ENCODE results near the gene KRTAP10-2. TPM values are rescaled to one million over a fixed set of nuclear protein-coding genes. Genes with fewer than 3 reads are reported as not detected.

The KRTAP10-2 gene
- total RNA-seq, 1 experiment from 2014 or later: not detected

- DNase-seq (ENCODE audit: low read depth): no peak
These were observed 23.9 kb downstream of the KRTAP10-2 start for GRCh38 chr21:44527156-44527982.

DNA sequence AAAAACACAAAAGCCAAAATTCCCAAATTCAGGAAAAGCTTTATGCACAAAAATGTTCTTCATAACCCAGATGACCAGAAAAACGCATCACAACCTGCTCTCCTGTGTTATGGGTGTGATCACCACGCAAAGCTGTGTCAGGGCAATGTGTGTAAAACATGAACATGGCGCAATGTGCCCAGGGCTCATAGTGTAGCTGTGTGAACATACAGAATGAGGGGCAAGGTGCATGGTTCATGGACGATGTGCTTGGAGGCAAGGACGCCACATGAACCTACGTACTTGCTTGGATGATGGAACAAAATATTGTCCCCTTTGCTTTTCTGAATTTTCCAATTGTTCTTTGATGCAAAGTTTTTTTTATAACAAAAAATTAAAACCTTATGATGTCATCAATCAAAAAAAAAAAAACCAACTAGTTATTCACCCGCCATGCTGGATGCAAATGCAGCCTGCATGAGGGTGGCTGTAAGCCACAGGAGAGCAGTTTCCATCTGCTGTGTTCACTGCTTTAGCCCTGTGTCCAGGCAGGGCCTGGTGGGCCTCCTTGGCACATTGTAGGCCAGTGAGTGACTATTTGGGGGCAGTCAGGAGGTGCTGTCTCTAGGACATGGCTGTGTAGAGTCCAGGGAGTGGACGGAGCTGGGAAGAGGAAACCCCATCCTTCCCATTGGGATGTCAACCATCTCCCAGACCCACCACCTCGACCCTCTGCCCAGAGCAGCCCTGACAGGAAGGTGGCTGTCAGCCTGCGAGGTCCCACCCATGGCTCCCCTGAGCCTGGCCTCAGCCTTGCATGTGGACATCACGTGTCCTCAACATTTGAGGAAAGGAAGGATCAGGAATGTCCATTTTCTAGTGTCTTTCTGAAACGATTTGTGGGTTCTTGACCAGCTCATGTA, 25.0 kb downstream of the KRTAP10-2 start:
- DNase-seq (ENCODE audit: low read depth): no peak

DNA sequence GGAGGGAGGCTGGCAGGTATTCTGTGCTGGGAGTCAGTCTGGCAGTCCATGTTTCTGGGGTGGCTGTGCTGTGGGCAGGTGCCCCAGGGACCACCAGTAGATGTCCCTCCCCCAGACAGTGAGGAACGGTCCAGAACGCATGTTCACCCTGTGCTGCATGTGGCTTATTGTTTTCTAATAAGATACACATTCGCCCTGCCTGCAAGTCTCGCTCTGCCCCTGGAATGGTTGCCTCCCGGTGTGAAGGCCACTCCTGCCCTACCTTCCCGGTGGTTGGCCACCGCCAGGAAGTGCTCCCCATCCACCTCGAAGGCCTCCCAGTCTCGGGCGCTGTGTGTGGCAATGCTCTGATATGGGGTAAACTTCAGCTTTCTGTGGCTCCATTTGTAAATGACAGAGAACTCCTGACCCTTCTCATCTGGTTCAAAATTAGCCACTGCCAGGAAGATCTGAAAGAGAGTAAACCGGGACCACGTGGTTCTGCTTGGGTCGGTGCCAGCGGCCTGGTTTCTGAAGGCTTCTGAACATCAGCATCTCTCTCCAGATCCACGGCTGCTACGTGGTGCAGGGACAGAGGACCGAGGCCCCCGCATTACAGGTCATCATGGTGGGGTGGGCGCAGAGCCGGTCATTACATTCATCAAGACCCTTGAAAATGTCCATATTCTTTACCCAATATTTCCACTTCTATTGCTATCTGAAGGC, 25.8 kb downstream of the KRTAP10-2 start:
- no peak for DNase-seq (ENCODE audit: low read depth)

DNA sequence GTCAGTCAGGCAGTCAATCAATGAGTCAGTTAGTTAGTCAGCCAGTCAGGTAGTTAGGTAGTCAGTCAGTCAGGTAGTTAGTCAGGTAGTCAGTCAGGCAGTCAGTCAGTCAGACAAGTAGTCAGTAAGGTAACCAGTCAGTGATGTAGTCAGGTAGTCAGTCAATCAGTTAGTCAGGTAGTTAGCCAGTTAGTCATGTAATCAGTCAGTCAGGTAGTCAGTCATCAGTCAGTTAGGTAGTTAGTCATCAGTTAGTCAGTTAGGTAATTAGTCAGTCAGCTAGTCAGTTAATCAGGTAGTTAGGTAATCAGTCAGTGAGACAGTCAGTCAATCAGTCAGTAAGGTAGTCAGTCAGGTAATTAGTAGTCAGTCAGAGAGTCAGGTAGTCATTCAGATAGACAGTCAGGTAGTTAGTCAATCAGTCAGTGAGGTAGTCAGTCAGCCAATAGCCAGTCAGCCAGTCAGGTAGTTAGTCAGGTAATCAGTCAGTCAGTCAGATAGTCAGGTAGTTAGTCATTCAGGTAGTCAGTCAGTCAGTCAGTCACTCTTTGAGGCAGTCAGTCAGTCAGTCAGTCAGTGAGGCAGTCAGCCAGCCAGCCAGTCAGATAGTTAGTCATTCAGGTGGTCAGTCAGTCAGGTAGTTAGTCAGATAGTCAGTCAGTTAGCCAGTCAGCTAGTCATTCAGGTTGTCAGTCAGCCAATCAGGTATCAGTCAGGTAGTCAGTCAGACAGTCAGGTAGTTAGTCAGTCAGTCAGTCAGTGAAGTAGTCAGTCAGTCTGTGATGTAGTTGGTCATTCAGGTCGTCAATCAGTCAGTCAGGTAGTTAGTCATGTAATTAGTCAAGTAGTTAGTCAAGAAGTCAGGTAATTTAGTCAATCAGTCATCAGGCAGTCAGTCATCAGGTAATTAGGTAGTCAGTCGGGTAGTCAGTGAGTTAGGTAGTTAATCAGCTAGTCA, 26.6 kb downstream of the KRTAP10-2 start:
- no peak for DNase-seq (ENCODE audit: low read depth)

GRCh38 chr21:44523567-44524413, 27.5 kb downstream of the KRTAP10-2 start:
- no peak for DNase-seq (ENCODE audit: low read depth)

DNA sequence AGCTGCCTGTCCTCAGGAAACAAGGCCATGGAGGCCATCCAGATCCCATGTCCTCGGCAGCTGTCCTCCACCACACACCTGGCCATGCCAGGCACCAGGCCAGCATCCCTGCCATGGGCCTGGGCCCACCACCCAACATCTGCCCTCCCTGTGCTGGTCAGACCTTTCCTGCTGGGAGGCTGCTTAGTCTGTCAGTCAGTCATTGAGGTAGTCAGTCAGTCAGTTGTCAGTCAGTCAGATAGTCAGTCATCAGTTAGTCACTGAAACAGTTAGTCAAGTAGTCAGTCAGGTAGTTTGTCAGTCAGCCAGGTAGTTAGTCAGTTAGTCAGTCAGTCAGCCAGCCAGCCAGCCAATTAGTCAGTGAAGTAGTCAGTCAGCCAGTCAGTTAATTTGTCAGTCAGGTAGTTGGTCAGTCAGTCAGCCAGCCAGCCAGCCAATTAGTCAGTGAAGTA, 28.5 kb downstream of the KRTAP10-2 start:
- DNase-seq (ENCODE audit: low read depth): no peak

GRCh38 chr21:44521928-44522752, 29.2 kb downstream of the KRTAP10-2 start:
- DNase-seq (ENCODE audit: low read depth): no peak

DNA sequence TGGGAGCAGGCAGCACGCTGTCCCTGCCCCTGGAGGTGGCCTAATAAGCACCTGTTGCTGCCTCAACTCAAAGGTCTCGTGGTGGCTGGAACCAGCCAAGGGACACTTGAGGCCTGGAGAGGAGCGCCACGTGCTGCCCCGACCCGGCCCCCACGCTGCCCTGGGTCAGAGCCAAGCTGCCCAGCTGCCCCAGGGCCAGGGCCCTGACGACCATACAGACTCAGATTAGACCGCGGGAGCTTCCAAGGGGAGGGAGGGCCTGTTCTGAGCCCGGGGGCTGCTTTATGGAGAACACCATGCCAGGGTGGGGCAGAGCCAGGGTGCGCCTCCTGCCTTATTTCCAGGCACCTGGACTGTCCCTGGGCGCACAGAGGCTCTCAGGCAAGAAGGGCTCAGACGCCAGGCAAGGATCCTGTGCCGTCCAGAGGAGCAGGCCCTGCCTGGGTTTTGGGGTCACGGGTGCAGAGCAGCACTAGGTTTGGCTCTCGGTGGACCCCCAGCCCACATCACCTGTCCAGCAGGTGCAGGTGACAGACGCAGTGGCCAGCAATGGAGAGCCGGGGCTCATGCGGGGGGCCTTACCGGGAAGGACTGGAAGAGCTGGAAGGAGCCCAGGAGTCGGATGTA, 29.9 kb downstream of the KRTAP10-2 start:
- no peak for DNase-seq (ENCODE audit: low read depth)

DNA sequence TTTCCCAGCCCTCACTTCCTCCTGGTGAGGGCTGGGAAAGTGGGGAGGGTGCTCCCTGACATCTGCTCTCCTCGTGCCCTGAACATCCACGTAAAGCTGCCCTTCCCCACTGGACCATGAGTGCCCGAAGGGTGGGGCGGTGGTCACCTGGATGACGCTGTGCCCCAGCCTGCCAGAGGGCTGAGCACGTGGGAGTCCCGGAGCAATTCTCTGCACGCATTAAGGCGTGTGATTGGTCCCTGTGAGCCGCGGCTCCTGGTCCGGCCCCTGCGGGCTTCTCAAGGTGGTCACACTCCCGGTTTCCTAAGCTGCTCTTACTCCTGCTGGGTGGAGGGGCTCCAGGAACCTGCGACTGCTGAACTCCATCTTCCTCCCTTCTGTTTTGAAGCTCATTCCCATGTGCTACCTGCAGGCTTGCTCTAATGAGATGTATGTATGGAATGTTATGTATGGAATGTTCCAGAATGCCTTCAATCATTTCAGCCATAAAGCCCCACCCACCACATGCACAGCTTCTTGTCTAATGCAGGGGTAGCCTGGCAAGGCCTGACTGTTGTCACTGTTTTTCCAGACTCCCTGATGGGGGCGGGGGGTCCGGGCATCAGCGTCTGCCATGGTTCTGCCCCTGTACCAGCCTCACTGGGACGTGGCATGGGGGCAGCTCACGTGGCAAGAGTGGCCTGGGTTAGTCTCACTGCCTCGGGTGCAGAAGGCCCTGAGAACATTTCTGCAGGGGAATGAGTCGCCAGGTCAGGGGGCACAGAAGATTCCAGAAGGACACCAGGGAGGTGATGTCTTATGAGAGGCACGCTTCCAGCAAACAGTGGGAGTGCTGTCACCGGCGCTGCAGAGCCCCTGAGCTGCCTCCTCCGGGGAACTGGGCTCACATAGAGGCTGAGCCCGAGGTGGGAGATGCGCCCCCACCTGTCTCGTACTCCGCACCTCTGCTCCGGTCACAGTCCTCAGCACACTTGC, 30.7 kb downstream of the KRTAP10-2 start:
- no peak for DNase-seq (ENCODE audit: low read depth)

- DNase-seq (ENCODE audit: low read depth): no peak
These were observed 31.7 kb downstream of the KRTAP10-2 start for GRCh38 chr21:44519346-44520325.

GRCh38 chr21:44518686-44519085, 32.6 kb downstream of the KRTAP10-2 start:
- no peak for DNase-seq (ENCODE audit: low read depth)

DNA sequence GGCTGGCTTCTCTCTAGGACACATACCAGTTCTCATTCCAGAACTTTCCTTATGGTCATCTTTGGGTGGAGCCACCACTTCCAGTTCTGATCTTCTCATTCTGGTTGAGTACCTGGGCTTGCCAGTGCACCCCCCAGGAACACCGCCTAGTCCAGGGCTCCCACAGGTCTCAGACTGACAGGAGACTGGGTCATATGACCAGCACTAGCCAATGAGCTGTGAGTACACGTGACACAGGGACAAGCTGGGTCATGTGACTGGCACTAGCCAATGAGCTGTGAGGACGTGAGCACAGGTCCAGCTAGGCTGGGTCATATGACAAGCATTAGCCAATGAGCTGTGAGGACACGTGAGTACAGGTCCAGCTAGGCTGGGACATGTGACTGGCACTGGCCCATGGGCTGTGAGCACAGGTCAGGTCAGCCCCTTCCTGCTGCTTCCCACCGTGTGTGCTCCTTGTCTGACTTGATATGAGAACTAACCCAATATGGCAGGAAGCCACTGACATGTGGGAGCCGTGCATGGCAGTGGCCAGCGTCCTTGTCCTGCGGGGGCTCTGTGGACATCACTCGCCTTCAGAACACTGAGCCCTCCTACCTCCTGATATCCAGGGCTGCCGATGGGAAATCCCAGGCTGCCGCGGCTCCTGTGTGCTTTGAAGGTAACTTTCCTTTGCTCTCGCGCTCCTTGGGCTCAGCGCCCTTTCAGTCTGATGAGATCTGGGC, 34.0 kb downstream of the KRTAP10-2 start:
- peak; percentile 94 for DNase-seq (ENCODE audit: low read depth)

GRCh38 chr21:44516828-44517174, 34.5 kb downstream of the KRTAP10-2 start:
- DNase-seq (ENCODE audit: low read depth): no peak

- no peak for DNase-seq (ENCODE audit: low read depth)
These were observed 35.0 kb downstream of the KRTAP10-2 start for GRCh38 chr21:44516342-44516741.
